ENCODE measurements around the gene TLE2. TPM values are rescaled to one million over a fixed set of nuclear protein-coding genes. Genes with fewer than 3 reads are reported as not detected.
A peak's percentile ranks its signal among the peaks of the same experiment; 100 is the strongest.
"Not testable (repeated sequence)": the region's sequence is repeated elsewhere in the genome, so short reads cannot be mapped to it uniquely, and the experiment has no call there.

The TLE2 gene
- total and polyA plus RNA-seq, 3 donors from 2014 or later: 30.2 to 76.6 (median 70.5) TPM

- Histone ChIP-seq H3K27me3 (no peaks in the 10 kb centered on the region), H3K9me3 (no peaks in the 10 kb centered on the region), H3K27ac (peak overlapping the region; percentile 29 to 61), H3K36me3 (ENCODE audit: low read depth, missing control alignments) (no peaks in the 10 kb centered on the region), H3K4me1 (peaks cover 19% of the 10 kb centered on the region), H3K4me3 (no peak overlapping the region)
- intact Hi-C loops (cut with DNase I; ENCODE audit: low total_unique reads): loop anchor here (10.0 kb wide), 1 partner anchor 65 kb away; the partner anchor contains the start of gene TLE6
- peak; percentile 69 for DNase-seq
- TF ChIP-seq CTCF (IDR thresholded peaks at IDR 0.05): no peak
- TF ChIP-seq POLR2A (IDR thresholded peaks at IDR 0.05): no peak
- 66 to 79% methylated on average over 17 of the region's 17 CpGs for WGBS, 2 donors
Observed at GRCh38 chr19:3039641-3040077, 10.6 kb upstream of the TLE2 start.

GRCh38 chr19:3039125-3039524 lies 10.0 kb upstream of the TLE2 start:
- intact Hi-C loops (cut with DNase I; ENCODE audit: low total_unique reads): loop anchor here (10.0 kb wide), 1 partner anchor 64 kb away; the partner anchor contains the start of gene TLE6
- H3K4me3 ChIP-seq: no peak overlapping the region
- no peaks in the 10 kb centered on the region for H3K9me3 ChIP-seq
- H3K36me3 ChIP-seq (ENCODE audit: low read depth, missing control alignments): no peaks in the 10 kb centered on the region
- H3K27ac ChIP-seq: peak overlapping the region; percentile 29 to 61
- peaks cover 24% of the 10 kb centered on the region for H3K4me1 ChIP-seq
- no peaks in the 10 kb centered on the region for H3K27me3 ChIP-seq
- TF ChIP-seq POLR2A (IDR thresholded peaks at IDR 0.05): no peak
- TF ChIP-seq CTCF (IDR thresholded peaks at IDR 0.05): no peak
- WGBS, 2 donors: 85 to 88% methylated on average over 5 of the region's 5 CpGs
- DNase-seq: no peak

- no peak overlapping the region for H3K4me3 ChIP-seq
- no peak for DNase-seq
- H3K4me1 ChIP-seq: peaks cover 26% of the 10 kb centered on the region
- H3K27me3 ChIP-seq: no peaks in the 10 kb centered on the region
- intact Hi-C loops (cut with DNase I; ENCODE audit: low total_unique reads): loop anchor here (10.0 kb wide), 1 partner anchor 63 kb away; the partner anchor contains the start of gene TLE6
- peak overlapping the region in 1 of 2 donors; percentile 96 for H3K27ac ChIP-seq
- H3K36me3 ChIP-seq (ENCODE audit: low read depth, missing control alignments): no peaks in the 10 kb centered on the region
- TF ChIP-seq CTCF (IDR thresholded peaks at IDR 0.05) (no peak), POLR2A (IDR thresholded peaks at IDR 0.05) (no peak)
- no peaks in the 10 kb centered on the region for H3K9me3 ChIP-seq
- WGBS, 2 donors: 65 to 78% methylated on average over 5 of the region's 5 CpGs
Observed at GRCh38 chr19:3038214-3038613, 9.1 kb upstream of the TLE2 start.

- Histone ChIP-seq H3K4me3 (peak overlapping the region in 1 of 2 donors; percentile 52), H3K4me1 (peaks cover 25% of the 10 kb centered on the region), H3K27ac (peak overlapping the region; percentile 73 to 96)
- H3K36me3 ChIP-seq (ENCODE audit: low read depth, missing control alignments); DNase-seq; H3K27me3 ChIP-seq; H3K9me3 ChIP-seq: not testable (repeated sequence)
- intact Hi-C loops (cut with DNase I; ENCODE audit: low total_unique reads): loop anchor here (10.0 kb wide), 1 partner anchor 62 kb away; the partner anchor contains the start of gene TLE6
- 66 to 74% methylated on average over 11 to 14 of the region's 14 CpGs for WGBS, 2 donors
Observed at GRCh38 chr19:3036977-3037544, 8.0 kb upstream of the TLE2 start.

- no peak for TF ChIP-seq POLR2A (IDR thresholded peaks at IDR 0.05)
- TF ChIP-seq CTCF (IDR thresholded peaks at IDR 0.05): no peak
- H3K27ac ChIP-seq: peak overlapping the region; percentile 73 to 96
- H3K36me3 ChIP-seq (ENCODE audit: low read depth, missing control alignments): no peaks in the 10 kb centered on the region
- no peaks in the 10 kb centered on the region for H3K27me3 ChIP-seq
- peak overlapping the region; percentile 52 to 66 for H3K4me3 ChIP-seq
- peaks cover 18% of the 10 kb centered on the region for H3K4me1 ChIP-seq
- H3K9me3 ChIP-seq: no peaks in the 10 kb centered on the region
- 0 to 3% methylated on average over 5 to 43 of the region's 44 CpGs for WGBS, 2 donors
- intact Hi-C loops (cut with DNase I; ENCODE audit: low total_unique reads): loop anchor here (10.0 kb wide), 1 partner anchor 62 kb away; the partner anchor contains the start of gene TLE6
- DNase-seq: peak; percentile 96
Observed at GRCh38 chr19:3036119-3036976, 7.3 kb upstream of the TLE2 start.

Data from testis (tissue), 3 donors.